GM19239 (cell line): ENCODE data around the gene NACC1.
"Not testable (repeated sequence)": the region's sequence is repeated elsewhere in the genome, so short reads cannot be mapped to it uniquely, and the experiment has no call there.

Experiments used
- DNase-seq: peaks from one replicate; pipeline ENCODE4 v3.0.0; 2011; ENCODE audit warnings: low spot score; ENCODE audit not compliant: insufficient read length
- FAIRE-seq: peaks from 2 replicates; lab custom pipeline; 2011; peaks lifted over from hg19 to GRCh38; lab: Jason Lieb, UNC

The NACC1 gene

DNA sequence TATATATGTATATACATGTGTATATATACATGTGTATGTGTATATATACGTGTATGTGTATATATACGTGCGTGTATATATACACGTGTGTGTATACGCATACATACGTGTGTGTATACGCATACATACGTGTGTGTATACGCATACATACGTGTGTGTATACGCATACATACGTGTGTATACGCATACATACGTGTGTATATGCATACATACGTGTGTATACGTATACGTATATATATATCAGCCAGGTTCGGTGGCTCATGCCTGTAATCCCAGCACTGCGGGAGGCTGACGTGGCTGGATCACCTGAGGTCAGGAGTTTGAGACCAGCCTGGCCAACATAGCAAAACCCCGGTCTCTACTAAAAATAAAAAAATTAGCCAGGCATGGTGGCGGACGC is 66.9 kb downstream of the NACC1 start:
- FAIRE-seq: not testable (repeated sequence)

DNA sequence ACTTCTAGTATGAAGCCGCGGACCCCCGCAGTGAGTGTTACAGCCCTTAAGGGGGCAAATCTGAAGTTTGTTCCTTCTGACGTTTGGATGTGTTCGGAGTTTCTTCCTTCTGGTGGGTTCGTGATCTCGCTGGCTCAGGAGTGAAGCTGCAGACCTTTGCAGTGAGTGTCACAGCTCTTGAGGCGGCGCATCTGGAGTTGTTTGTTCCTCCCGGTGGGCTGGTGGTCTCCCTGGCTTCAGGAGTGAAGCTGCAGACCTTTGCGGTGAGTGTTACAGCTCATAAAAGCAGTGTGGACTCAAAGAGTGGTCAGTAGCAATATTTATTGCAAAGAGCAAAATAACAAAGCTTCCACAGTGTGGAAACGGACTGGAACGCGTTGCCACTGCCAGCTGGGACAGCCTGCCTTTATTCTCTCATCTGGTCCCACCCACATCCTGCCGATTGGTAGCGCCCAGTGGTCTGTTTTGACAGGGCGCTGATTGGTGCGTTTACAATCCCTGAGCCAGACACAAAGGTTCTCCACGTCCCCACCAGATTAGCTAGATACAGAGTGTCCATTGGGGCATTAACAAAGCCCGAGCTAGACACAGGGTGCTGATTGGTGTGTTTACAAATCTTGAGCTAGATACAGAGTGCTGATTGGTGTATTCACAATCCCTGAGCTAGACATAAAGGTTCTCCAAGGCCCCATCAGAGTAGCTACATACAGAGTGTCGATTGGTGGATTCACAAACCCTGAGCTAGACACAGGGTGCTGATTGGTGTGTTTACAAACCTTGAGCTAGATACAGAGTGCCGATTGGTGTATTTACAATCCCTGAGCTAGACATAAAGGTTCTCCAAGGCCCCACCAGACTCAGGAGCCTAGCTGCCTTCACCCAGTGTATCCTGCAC is 67.9 kb downstream of the NACC1 start:
- DNase-seq, FAIRE-seq: not testable (repeated sequence)

More for the DNA sequence above, 66.9 kb downstream of the NACC1 start:
- DNase-seq: not testable (repeated sequence)

DNA sequence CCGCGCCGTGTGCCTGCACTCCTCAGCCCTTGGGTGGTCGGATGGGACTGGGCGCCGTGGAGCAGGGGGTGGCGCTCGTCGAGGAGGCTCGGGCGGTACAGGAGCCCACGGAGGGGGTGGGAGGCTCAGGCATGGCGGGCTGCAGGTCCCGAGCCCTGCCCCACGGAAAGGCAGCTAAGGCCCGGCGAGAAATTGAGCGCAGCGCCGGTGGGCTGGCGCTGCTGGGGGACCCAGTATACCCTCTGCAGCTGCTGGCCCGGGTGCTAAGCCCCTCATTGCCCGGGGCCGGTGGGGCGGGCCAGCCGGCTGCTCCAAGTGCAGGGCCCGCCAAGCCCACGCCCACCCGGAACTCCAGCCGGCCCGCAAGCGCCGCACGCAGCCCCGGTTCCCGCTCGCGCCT is 68.6 kb downstream of the NACC1 start:
- not testable (repeated sequence) for DNase-seq, FAIRE-seq

DNA sequence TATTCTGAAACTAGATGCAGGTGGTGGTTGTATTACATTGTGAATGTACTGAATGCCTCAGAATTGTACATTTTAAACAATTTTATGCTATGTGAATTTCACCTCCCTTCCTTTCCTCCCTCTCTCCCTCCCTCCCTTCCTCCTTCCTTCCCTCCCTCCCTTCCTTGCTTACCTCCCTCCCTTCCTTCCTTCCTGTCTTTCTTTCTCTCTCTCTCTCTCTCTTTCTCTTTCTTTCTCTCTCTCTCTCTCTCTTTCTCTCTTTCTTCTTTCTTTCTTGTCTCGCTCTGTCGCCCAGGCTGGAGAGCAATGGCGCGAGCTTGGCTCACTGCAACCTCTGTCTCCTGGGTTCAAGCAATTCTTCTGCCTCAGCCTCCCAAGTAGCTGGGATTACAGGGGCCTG is 69.4 kb downstream of the NACC1 start:
- DNase-seq (no peak), FAIRE-seq (no peak)

DNA sequence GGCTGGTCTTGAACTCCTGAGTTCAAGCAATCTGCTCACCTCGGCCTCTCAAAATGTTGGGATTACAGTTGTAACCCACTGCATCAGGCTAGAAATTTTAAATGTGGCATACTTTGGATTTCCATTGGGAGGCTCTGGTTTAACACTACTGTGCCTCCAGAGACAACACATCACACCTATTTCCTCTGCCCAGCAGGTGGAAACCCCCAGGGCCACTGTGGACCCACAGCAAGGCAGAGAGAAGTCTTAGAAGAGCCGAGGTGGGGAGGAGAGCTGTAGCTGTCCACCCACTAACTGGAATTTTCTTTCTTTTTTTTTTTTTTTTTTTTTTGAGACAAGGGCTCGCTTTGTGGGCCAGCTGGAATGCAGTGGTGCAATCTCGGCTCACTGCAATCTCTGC is 71.5 kb downstream of the NACC1 start:
- no peak for DNase-seq
- FAIRE-seq: no peak
